AG09319 (cell line): Measurements from ENCODE around the gene GTF3C1.

Experiments
- DNase-seq: peaks from one replicate; pipeline ENCODE4 v3.0.0-alpha.2; 2010; ENCODE audit warnings: low read depth; ENCODE audit errors: extremely low read depth
- TF ChIP-seq, protein P1 (sequence below): IDR thresholded peaks from 2 replicates; pipeline ENCODE4 v1.5.1; 2011; ENCODE audit warnings: low read depth, mild to moderate bottlenecking, inconsistent platforms, low read length, moderate library complexity

The GTF3C1 gene

DNA sequence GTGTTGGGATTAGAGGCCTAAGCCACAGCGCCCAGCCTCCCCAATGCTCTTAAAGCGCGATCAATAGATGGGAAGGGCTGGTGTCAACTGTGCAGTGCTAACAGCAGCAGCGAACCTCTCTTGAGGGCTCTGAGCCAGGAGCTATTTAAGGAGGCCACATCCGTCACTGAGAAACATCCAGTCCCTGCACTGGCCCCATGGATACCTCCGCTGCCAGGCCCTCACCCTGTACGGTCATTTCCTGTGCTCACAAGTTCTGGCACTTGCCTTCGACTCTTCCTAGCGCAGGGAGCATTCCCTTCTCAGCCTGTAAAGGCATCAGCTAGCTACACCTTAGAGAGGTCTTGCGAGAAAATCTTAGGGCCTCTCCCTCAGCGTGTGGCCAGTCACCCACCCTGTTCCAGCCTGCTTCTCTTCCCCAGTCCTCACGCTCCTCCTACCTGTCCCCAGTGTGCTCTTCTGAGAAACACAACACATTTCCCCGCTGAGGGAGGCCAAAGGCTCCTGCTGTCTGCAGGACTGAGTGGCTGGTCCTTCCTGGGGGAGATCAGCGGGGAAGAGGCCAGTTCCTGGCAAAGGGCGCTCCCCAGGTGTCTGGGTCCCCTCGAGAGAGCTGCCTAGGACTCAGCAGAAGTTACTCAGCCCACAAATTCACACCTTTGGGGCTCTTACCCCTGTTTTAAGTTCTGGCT lies 28.6 kb downstream of the GTF3C1 start:
- DNase-seq = no peak
- TF ChIP-seq, protein P1, sequence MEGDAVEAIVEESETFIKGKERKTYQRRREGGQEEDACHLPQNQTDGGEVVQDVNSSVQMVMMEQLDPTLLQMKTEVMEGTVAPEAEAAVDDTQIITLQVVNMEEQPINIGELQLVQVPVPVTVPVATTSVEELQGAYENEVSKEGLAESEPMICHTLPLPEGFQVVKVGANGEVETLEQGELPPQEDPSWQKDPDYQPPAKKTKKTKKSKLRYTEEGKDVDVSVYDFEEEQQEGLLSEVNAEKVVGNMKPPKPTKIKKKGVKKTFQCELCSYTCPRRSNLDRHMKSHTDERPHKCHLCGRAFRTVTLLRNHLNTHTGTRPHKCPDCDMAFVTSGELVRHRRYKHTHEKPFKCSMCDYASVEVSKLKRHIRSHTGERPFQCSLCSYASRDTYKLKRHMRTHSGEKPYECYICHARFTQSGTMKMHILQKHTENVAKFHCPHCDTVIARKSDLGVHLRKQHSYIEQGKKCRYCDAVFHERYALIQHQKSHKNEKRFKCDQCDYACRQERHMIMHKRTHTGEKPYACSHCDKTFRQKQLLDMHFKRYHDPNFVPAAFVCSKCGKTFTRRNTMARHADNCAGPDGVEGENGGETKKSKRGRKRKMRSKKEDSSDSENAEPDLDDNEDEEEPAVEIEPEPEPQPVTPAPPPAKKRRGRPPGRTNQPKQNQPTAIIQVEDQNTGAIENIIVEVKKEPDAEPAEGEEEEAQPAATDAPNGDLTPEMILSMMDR = no peak

DNA sequence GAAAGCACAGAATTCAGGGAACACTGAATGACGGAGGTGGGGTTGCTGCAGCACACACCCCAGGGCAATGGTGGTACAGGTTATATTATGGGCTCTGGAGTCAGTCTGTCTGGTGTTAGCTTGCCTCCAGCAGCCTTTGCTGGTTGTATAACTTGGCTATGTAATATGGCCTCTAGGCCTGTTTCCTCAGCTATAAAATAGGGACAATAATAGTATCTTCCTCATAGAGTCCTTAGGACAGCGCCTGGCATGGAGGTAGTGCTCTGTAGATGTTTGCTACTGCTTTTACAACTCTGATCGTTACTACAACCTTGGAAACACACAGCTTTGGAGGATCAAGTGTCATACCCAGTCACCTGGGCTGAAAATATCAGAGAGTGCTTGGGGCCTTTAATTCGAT lies 31.5 kb downstream of the GTF3C1 start:
- TF ChIP-seq, protein P1 = no peak

GRCh38 chr16:27517664-27518063 lies 32.0 kb downstream of the GTF3C1 start:
- no peak for DNase-seq
- TF ChIP-seq, protein P1 = no peak

More for the DNA sequence above, 31.5 kb downstream of the GTF3C1 start:
- no peak for DNase-seq

DNA sequence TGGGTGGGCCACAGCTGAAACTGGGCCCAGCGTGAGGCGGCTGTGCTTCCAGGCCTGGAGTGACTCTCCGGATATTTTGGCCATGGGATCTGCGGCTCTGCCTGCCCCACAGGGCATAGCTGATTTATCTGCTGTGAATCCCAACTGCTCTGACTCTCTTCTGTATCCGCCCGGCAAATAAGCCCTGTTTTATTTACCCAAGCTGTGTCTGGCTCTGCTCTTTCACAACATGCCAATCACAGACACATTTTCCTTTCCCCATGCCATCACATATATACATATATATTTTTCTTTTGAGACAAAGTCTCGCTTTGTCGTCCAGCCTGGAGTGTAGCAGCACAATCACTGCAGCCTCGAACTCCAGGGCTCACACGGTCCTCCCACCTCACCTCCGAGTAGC lies 33.3 kb downstream of the GTF3C1 start:
- no peak for DNase-seq
- TF ChIP-seq, protein P1 = no peak

GRCh38 chr16:27515874-27516353 lies 33.8 kb downstream of the GTF3C1 start:
- TF ChIP-seq, protein P1 = peak; percentile 45
- DNase-seq = no peak

- DNase-seq = no peak
- TF ChIP-seq, protein P1 = no peak
Measured at GRCh38 chr16:27514806-27515205, 34.9 kb downstream of the GTF3C1 start.

DNA sequence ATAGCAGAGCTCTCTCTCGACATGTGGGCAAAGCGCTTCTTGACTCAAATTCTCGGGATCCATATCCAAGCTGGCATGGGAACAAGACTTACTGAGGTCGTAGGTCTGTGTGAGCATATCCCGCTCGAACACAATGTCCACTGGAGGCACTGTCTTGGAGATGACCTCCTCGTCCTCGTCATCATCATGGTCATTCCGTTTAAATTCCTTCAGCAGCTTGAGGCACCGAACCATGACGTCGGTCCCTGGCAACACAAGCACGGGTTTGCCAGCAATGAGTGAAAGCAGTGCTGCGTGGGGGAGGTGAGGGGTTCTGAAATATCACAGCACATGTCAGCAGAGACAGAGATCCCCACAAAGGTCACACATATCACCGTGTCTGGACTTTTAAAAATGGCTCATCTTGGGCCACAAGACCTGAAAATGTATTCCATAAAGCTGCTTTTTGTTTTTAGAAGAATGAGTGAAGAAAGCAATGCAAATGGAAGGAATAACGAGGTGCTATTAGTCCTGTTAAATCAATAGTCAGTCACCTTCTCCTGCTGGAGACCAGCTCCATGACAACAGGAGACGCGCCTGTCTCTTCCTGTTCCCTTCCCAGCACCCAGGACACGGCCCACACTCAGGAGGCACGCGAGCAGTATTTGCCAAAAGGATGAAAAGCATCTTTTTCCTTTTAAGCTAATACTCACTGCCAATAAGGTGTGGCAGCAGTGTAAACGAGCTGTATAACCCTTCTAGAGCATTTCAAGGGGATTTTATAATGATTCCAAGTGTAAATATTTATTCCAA lies 37.9 kb downstream of the GTF3C1 start:
- no peak for DNase-seq
- TF ChIP-seq, protein P1 = no peak
